NOMO-1 (cell line): ENCODE data around the gene GATA6.
A peak's percentile ranks its signal among the peaks of the same experiment; 100 is the strongest.
"Not testable (repeated sequence)": the region's sequence is repeated elsewhere in the genome, so short reads cannot be mapped to it uniquely, and the experiment has no call there.

Experiments
- DNase-seq, 2 experiments: peaks; one replicate each; lab custom pipeline; 2025; ENCODE audit not compliant: unreplicated experiment in 2 of 2; lab: John Stamatoyannopoulos, UW

GATA6 gene

DNA sequence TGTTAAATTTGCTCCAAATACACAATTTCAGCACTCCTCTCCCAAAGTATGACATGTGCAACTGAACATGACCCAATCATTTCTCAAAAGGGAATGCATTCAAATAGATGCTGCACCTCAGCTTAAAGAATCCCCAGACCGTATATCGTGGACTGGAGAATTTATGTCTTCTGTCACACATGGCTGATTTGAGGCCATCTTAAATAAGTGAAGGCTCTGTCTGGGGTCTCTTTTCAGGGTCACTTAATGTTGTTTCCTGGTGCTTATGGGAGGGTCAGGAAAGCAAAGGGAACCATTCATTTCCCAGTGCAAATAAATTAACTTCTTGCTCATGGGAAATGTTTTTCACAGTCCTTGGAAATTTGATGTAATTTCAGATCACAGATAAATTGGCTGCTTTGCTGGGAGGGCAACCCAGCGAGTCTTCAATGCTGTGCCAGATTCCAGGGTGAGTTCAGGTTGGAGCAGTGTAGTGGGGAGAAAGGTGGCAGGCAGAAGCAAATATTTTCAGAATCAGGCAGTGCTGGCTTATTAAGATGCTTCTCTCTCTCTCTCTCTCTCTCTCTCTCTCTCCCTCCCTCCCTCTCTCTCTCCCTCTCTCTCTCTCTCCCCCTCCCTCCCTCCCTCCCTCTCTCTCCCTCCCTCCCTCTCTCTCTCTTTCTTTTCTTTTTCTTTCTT is 34.3 kb downstream of the GATA6 start:
- no peak for DNase-seq

- no peak for DNase-seq
Observed at GRCh38 chr18:22204214-22204536, 34.8 kb downstream of the GATA6 start.

DNA sequence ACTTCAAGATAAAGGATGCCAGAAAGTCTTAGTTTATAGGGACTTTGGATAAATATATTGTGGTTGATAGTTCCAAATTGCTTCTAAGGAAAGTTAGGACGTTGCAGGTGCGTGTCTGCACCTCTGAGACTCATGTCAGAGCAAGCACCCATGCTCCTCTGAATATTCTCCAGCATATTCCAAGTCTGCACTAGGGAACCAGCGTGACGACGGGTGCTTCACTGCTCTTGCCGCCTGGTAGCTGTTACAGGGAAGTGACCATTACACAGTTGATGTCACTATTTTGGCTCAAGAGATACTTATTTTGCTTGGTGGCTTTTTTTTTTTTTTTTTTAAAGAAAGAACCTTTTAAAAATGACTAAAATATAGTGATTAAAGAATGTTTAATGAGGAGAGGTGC is 35.6 kb downstream of the GATA6 start:
- no peak for DNase-seq

DNA sequence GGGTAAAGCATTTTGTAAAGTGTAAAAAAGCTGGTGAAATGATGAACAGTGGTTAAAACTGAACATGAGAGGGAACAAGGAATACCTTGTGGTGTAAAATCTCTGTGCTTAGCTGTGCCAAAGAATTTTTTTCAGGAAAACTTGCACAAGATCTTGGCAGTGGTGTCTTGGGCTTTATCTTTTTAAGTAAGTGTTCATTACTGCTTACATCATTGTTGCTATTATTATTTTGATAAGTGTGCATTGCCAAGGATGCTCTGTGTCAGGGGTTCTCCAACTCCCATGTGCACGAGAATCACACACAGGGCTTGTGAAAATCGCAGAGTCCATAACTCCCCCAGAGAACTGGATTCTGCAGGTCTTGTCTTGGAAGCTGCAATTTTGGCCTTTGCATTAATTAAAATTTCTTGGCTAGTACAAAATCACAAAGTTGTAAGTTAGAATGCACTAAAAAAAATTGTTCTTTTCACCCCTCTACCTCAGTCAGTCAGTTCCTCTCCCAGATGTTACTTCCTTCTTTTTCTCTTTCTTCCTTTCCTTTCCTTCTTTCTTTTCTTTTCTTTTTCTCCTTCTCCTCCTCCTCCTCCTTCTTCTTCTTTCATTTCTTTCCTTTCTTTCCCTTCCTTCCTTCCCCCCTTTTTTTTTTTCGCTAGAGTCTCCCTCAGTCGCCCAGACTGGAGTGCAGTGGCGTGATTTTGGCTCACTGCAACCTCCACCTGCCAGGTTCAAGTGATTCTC is 37.8 kb downstream of the GATA6 start:
- DNase-seq = no peak

GRCh38 chr18:22210311-22210754 is 40.9 kb downstream of the GATA6 start:
- no peak for DNase-seq

GRCh38 chr18:22211657-22212056 is 42.3 kb downstream of the GATA6 start:
- peak; percentile 73 to 80 for DNase-seq

DNA sequence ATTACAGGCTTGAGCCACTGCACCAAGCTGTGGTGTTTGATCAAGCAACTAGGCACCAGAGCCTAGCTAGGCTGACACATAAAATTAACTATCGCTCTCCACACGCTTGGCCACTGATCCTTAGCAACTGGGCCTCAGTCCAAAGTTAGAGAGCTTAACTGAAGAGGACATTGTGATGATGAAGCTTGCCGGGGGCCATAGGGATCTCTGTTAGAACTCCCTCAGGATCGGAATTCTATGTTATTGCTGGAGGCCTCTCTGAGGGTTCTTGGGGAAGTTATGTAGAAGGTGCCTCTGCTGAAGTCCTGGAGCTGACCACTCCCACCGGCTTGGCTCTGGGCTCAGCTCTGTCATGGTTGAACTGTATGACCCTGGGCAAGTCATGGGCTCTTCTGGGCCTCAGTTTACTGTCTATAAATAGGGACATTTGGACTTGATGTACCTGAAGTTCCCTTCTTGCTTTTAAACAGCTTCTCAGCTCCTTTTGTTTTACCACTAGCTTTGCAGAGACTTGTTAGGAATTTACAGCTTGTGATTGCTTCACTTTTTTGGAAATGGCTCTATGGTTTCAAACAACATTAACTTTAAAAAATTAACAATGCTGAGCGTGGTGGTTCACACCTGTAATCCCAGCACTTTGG is 44.1 kb downstream of the GATA6 start:
- no peak for DNase-seq

- DNase-seq = peak in 1 of 2 experiments; percentile 38
Observed at GRCh38 chr18:22214731-22215528, 45.5 kb downstream of the GATA6 start.

DNA sequence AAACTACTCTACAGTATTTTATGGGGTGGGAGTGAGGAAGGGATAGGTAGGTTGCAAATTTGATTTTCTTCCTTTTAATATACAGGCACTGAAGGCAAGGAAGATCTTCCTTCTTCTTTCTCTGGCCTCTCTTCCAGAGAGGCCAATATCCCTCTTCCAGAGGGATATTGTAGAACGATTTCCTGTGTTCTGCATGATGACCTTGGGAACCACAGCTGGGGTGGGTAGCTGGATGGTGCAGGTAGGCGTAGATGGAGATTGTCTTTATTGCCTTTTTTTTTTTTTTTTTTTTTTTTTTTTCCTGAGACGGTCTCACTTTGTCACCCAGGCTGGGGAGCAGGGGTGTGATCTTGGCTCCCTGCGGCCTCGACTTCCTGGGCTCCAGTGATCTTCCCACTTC is 49.4 kb downstream of the GATA6 start:
- no peak for DNase-seq

GRCh38 chr18:22219568-22220355 is 50.4 kb downstream of the GATA6 start:
- DNase-seq = no peak

- DNase-seq = not testable (repeated sequence)
Observed at GRCh38 chr18:22220585-22220984, 51.2 kb downstream of the GATA6 start.

DNA sequence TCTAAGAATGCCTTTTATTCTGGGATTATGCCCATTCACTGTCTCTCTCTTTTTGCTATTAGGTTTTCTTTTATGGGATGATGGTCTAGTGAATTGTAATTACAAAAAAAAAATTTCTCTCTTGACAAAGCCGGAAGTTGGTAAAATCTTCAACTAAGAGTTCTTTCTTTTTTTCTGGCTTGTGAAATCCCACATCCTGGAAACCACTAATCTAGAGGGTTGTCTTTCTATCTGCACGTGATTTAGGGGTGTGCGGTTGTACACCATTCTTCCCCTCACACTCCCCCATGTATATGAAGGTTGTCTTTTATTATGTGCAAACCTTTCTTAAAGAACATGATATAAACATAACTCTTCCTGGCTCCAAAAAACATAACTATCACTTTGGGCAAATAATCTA is 52.0 kb downstream of the GATA6 start:
- peak; percentile 56 to 73 for DNase-seq

DNA sequence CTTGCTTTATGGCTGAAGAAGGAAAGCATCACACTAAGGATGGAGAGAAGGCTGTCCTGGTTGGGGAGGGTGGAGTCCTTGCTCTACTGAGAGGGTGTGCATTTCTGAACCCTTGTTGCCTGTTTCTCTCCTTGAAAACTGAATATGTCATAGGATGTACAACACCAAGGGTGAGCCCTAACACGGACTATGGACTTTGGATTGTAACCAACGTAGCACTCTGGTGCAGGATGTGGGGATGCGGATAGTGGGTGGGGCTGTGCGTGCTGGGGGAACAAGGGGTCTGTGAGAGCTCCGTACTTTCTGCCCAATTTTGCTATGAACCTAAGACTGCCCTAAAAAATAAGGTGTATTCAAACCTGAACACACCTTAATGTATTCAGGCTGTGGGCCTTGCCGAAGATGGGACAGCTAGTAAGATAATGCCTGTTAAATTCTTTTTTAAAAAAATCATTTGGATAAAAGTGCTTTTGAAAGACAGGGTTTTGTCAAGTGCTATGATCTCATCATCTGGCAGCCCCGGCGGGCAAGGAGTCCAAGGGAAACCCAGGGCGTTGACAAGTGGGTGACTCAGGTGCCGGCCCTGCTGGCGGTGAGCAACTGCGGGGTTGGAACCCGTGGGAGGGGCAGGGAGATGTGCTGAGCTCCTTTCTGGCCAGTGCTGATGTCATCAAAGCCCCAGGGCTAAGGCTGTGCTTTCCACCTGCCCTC is 54.0 kb downstream of the GATA6 start:
- DNase-seq = no peak

- no peak for DNase-seq
Observed at GRCh38 chr18:22223965-22224322, 54.6 kb downstream of the GATA6 start.

GRCh38 chr18:22224339-22224738 is 55.0 kb downstream of the GATA6 start:
- no peak for DNase-seq

DNA sequence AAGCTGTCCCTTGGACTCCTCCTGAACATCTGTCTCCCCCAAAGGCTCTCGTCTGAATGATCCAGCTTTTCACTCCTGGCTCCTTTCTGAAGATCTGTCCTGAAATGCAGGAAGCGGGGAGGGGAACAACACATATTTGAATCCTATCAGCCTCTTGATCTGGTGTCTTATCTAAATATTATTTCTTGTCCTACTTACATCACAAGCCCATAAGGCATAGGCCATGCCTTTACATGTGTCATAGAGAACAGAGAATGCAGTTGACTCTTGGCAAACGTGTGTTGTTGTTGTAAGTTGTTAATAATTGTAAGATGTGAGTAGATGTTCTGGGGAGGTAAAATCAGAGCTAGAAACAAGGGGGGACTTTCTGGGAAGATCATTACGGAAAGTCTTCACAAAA is 57.4 kb downstream of the GATA6 start:
- DNase-seq = no peak

GRCh38 chr18:22228976-22229375 is 59.6 kb downstream of the GATA6 start:
- no peak for DNase-seq

DNA sequence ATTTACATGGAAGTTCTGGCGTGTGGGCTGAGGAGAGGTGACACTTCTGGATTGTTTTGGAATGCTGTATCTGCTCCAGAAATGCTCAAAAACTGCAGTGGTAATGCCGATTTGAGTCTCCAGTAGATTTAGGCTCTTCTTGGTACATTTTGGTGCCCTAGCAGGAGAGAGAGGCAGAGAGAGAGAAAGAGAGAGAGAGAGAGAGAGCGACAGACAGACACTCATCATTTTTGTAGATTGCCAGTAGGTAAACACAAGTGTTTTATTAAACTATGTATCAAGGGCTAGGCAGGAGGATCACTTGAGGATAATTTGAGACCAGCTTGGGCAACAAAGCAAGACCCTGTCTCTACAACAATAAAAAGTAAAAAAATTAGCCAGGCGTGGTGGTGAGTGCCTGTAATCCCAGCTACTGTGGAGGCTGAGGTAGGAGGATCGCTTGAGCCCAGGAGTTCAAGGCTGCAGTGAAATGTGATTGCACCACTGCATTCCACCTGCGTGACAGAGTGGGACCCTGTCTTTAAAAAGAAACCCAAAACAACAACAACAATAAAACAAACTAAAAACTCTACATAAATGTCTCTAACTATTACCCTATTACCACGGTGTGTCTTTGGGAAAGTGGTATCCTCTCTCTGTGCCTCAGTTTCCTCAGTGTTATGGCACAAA is 60.2 kb downstream of the GATA6 start:
- DNase-seq = no peak

- DNase-seq = no peak
Observed at GRCh38 chr18:22230471-22230945, 61.1 kb downstream of the GATA6 start.
